SK-N-MC (cell line): Measurements from ENCODE around the gene TECR.
"Not testable (repeated sequence)": the region's sequence is repeated elsewhere in the genome, so short reads cannot be mapped to it uniquely, and the experiment has no call there.

Experiments
- DNase-seq: peaks from one replicate; pipeline ENCODE4 v3.0.0-alpha.2; 2011; ENCODE audit warnings: low read depth, low spot score
- H3K27ac ChIP-seq: fragments of 200-600 bp; sonication (generic); 2 replicates; pipeline ENCODE4 v1.5.1; 2016; ENCODE audit warnings: mixed run types
- H3K36me3 ChIP-seq: fragments of 200-600 bp; sonication (generic); 2 replicates; pipeline ENCODE4 v1.6.1; 2017; ENCODE audit warnings: antibody characterized with exemption, low read length, mixed read lengths; ENCODE audit not compliant: insufficient read depth
- H3K4me3 ChIP-seq: fragments of 200-600 bp; sonication (generic); 2 replicates; pipeline ENCODE4 v1.5.1; 2016
- H3K9ac ChIP-seq: fragments of 200-600 bp; sonication (generic); 2 replicates; pipeline ENCODE4 v1.8.0; 2017; ENCODE audit warnings: mixed run types, mixed read lengths; ENCODE audit not compliant: insufficient read length
- H3K9me3 ChIP-seq: fragments of 200-600 bp; sonication (generic); 2 replicates; pipeline ENCODE4 v1.6.1; 2017; ENCODE audit warnings: low read depth, mild to moderate bottlenecking, antibody characterized with exemption, low read length, moderate library complexity, mixed read lengths
- EZH2 ChIP-seq: fragments of 200-600 bp; sonication (generic); IDR thresholded peaks from one replicate; pipeline ENCODE4 v1.6.1; 2017; ENCODE audit warnings: antibody characterized with exemption
- FOXP2 ChIP-seq: optimal IDR thresholded peaks from 2 replicates; pipeline ENCODE3; 2011; ENCODE audit warnings: mild to moderate bottlenecking, moderate library complexity; ENCODE audit not compliant: insufficient read depth; ENCODE audit errors: extremely low read length, control extremely low read depth
- POLR2AphosphoS5 ChIP-seq: IDR thresholded peaks from 2 replicates; pipeline ENCODE4 v1.6.1; 2012; ENCODE audit warnings: mild to moderate bottlenecking, low read depth, low read length, borderline replicate concordance

TECR gene

DNA sequence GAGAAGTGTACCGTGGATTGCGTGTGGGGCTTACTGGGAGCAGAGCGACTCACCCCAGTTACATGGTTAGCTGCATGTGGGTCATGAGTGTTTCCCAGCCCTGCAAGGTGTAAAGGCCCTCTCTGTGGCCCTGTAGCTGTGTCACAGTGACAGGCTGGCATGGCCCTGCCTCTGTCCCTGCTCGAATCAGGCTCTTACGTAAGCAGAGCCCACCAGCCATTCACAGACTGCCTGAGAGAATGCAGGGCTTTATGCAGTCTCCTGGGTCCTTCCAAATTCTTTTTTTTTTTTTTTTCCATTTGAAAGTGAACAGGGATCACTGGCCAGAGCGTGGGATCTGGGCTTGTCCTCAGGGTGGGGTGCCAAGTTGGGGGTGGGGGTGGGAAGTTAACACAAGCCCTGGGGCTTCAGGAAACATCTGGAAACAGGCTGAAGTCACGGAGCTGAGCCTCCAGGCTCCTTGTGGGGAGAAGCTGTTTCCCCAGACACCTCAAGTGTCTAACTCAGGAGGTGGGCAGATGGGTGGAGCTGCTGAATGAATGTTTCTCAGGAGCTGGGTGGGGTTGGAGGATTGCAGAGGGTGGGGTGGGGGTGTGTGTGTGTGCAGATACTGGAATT lies 13.4 kb downstream of the TECR start:
- TF ChIP-seq FOXP2 = peak; percentile 36
- TF ChIP-seq EZH2 = no peak
- peak; percentile 59; the same call in 1 of the 2 replicates for TF ChIP-seq POLR2AphosphoS5
- H3K27ac ChIP-seq = peak overlapping the region; percentile 98
- H3K9ac ChIP-seq = peak overlapping the region; percentile 10
- H3K36me3 ChIP-seq = peaks cover 5% of the 10 kb centered on the region; the same call in 1 of the 2 replicates
- no peaks in the 10 kb centered on the region for H3K9me3 ChIP-seq
- H3K4me3 ChIP-seq = peak overlapping the region; percentile 50
- DNase-seq = peak; percentile 95

- Histone ChIP-seq H3K4me3 (no peak overlapping the region), H3K9me3 (no peaks in the 10 kb centered on the region), H3K9ac (no peak overlapping the region), H3K36me3 (peaks cover 14% of the 10 kb centered on the region), H3K27ac (peak overlapping the region; percentile 84)
- TF ChIP-seq POLR2AphosphoS5 (no peak), FOXP2 (no peak), EZH2 (no peak)
- no peak for DNase-seq
These were observed 14.7 kb downstream of the TECR start for GRCh38 chr19:14544047-14544446.

DNA sequence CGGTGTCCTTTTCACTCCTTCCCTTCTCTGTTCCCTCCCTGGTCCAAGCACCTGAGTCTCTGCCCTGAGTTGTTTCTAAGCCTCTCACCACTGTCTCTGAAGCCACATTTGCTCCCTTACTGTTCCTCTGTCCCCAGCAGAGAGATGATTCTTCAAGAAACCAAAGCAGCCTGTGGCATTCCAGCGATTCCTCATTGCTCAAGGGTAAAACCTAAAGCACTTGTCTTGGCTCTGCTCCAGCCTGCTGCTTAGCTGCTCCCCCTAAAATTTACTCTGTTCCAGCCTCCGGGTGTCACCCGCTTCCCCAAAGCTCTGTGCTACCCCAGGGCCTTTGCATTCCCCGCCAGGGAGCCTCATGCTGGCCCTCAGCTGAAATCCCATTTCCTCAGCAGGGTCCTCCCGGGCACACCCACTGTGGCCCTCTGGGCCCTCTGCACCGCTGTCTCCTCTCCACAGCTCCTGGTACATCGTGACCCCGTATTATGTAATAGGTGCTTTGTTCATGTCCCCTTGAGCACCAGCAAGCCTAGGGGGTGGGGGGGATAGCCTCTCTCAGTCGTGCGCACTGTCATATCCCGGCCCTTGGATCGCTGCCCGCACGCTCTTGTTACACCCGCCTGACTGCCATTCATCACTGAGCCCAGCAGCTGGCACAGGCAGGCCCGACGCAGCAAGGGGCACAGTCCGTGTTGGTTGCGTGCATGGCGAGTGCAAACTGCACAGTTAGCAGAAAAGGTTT lies 15.8 kb downstream of the TECR start:
- H3K4me3 ChIP-seq = peak overlapping the region; percentile 63
- peak overlapping the region; percentile 85 for H3K27ac ChIP-seq
- no peak for DNase-seq
- H3K9ac ChIP-seq = peak overlapping the region; percentile 9
- no peaks in the 10 kb centered on the region for H3K9me3 ChIP-seq
- H3K36me3 ChIP-seq = peaks cover 13% of the 10 kb centered on the region
- TF ChIP-seq FOXP2 (no peak), POLR2AphosphoS5 (0 out of 2 replicates have a peak, but pooled peaks have one; percentile 37)

GRCh38 chr19:14545716-14546082 lies 16.3 kb downstream of the TECR start:
- H3K9me3 ChIP-seq = no peaks in the 10 kb centered on the region
- peak overlapping the region; percentile 85 for H3K27ac ChIP-seq
- TF ChIP-seq EZH2 (no peak), FOXP2 (no peak), POLR2AphosphoS5 (no peak)
- H3K4me3 ChIP-seq = peak overlapping the region; percentile 63
- no peak for DNase-seq
- peaks cover 13% of the 10 kb centered on the region for H3K36me3 ChIP-seq
- H3K9ac ChIP-seq = no peak overlapping the region

GRCh38 chr19:14550201-14550754 lies 20.9 kb downstream of the TECR start:
- H3K27ac ChIP-seq = no peak overlapping the region

DNA sequence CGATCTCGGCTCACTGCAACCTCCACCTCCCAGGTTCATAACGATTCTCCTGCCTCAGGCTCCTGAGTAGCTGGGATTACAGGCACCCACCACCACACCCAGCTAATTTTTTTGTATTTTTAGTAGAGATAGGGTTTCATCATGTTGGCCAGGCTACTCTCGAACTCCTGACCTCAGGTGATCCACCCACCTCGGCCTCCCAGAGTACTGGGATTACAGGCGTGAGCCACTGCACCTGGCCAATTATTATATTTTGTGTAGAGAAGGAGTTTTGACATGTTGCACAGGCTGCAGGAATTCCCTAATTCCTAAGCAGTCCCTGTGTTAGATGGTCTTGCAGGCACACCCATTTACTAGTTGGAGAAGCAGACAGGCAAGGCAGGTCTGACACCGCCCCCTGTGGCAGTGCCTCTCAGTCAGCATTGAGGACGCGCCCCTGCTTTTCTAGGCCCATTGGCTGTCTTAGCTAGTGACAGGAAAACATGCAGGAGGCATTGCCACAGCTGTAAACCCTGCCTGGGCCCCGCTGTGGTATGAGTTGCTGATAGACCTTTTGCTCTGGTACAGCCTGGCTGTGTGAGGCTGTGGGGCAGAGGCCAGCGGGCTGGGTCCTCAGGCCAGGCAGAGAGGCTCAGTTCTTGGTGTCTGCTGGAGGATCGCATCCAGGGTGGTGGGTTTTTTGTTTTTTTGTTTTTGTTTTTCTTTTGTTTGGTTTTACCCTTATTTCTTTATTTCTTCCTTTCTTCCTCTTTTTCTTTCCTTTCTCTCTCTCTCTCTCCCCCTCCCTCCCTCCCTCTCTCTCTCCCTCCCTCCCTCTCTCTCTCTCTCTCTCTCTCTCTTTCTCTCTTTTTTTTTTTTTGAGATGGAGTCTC lies 22.0 kb downstream of the TECR start:
- H3K9ac ChIP-seq, H3K27ac ChIP-seq: not testable (repeated sequence)

More at GRCh38 chr19:14550201-14550754, 20.9 kb downstream of the TECR start:
- TF ChIP-seq EZH2 (no peak), POLR2AphosphoS5 (no peak), FOXP2 (no peak)
- Histone ChIP-seq H3K36me3 (peaks cover 13% of the 10 kb centered on the region), H3K9ac (no peak overlapping the region), H3K9me3 (no peaks in the 10 kb centered on the region), H3K4me3 (no peak overlapping the region)
- no peak for DNase-seq

GRCh38 chr19:14552006-14552360 lies 22.6 kb downstream of the TECR start:
- not testable (repeated sequence) for H3K4me3 ChIP-seq, H3K27ac ChIP-seq, H3K9me3 ChIP-seq, DNase-seq, H3K9ac ChIP-seq
- peaks cover 13% of the 10 kb centered on the region for H3K36me3 ChIP-seq

More for the DNA sequence above, 22.0 kb downstream of the TECR start:
- DNase-seq, H3K4me3 ChIP-seq, H3K9me3 ChIP-seq: not testable (repeated sequence)
- H3K36me3 ChIP-seq = peaks cover 13% of the 10 kb centered on the region
